H1 (cell line): ENCODE data around the gene TRPV6. TPM values are rescaled to one million over a fixed set of nuclear protein-coding genes. Genes with fewer than 3 reads are reported as not detected.

Experiments used
- CTCF ChIA-PET: fragments of 300-600 bp; sonication (Branson Sonifier 250); formaldehyde crosslinking; loops from one replicate; lab custom pipeline; 2021; ENCODE audit not compliant: partially characterized antibody; lab: Charles Lee
- POLR2A ChIA-PET: fragments of 300-600 bp; sonication (Branson Sonifier 250); formaldehyde crosslinking; loops from one replicate; lab custom pipeline; 2021; ENCODE audit warnings: inconsistent platforms; ENCODE audit not compliant: partially characterized antibody; lab: Charles Lee
- DNase-seq, 2 experiments: peaks; one replicate each; pipeline versions ENCODE4 v3.0.0 to v3.0.0-alpha.2; 2010 to 2022; ENCODE audit warnings: low spot score in 2 of 2, low read depth in 1 of 2, mixed read lengths in 1 of 2
- FAIRE-seq: peaks from 2 replicates; lab custom pipeline; 2011; peaks lifted over from hg19 to GRCh38; lab: Jason Lieb, UNC
- H2AFZ ChIP-seq: 2 replicates; pipeline ENCODE4 v1.8.1; 2012; ENCODE audit warnings: low read length, inconsistent platforms
- H2AK5ac ChIP-seq: 2 replicates; pipeline ENCODE4 v1.6.1; 2013; ENCODE audit warnings: low read depth, low read length
- H2BK120ac ChIP-seq: replicated peaks from 2 replicates; pipeline ENCODE3; 2013; ENCODE audit warnings: low read depth, low read length, inconsistent platforms
- H2BK12ac ChIP-seq: 2 replicates; pipeline ENCODE4 v1.6.1; 2013; ENCODE audit warnings: low read depth, low read length
- H2BK15ac ChIP-seq: 2 replicates; pipeline ENCODE4 v1.6.1; 2013; ENCODE audit warnings: low read length
- H2BK20ac ChIP-seq: 2 replicates; pipeline ENCODE4 v1.6.1; 2013; ENCODE audit warnings: low read length
- H2BK5ac ChIP-seq: 2 replicates; pipeline ENCODE4 v1.6.1; 2013; ENCODE audit warnings: low read depth, low read length
- H3K14ac ChIP-seq: 2 replicates; pipeline ENCODE4 v1.6.1; 2013; ENCODE audit warnings: inconsistent platforms; ENCODE audit not compliant: insufficient read length
- H3K18ac ChIP-seq: 2 replicates; pipeline ENCODE4 v1.6.1; 2013; ENCODE audit warnings: low read length; ENCODE audit errors: extremely low read depth
- H3K23ac ChIP-seq: 2 replicates; pipeline ENCODE4 v1.6.1; 2013; ENCODE audit warnings: inconsistent platforms; ENCODE audit not compliant: insufficient read length
- H3K23me2 ChIP-seq: 2 replicates; pipeline ENCODE4 v1.6.1; 2013; ENCODE audit warnings: low read depth, low read length
- H3K27ac ChIP-seq: 2 replicates; pipeline ENCODE4 v1.6.1; 2011; ENCODE audit warnings: low read depth, low read length, inconsistent platforms
- H3K27me3 ChIP-seq, 4 experiments: replicated peaks in 1 of 4; 1 replicate in 1 of 4; 2 replicates in 3 of 4; pipeline versions ENCODE4 v1.6.1 to v1.8.1; 2011 to 2013; ENCODE audit warnings: low read length in 3 of 4, mild to moderate bottlenecking in 3 of 4, inconsistent platforms in 2 of 4, mixed read lengths in 2 of 4, moderate library complexity in 1 of 4; ENCODE audit not compliant: control insufficient read depth in 3 of 4, insufficient read depth in 3 of 4; ENCODE audit errors: extremely low read depth in 1 of 4
- H3K36me3 ChIP-seq, 4 experiments: 2 replicates each; pipeline versions ENCODE4 v1.6.1 to v1.8.1; 2011 to 2013; ENCODE audit warnings: mild to moderate bottlenecking in 4 of 4, low read length in 3 of 4, moderate library complexity in 2 of 4, control low read depth in 1 of 4, inconsistent platforms in 1 of 4; ENCODE audit not compliant: insufficient read depth in 4 of 4, control insufficient read depth in 2 of 4
- H3K4ac ChIP-seq: replicated peaks from 2 replicates; pipeline ENCODE3; 2013; ENCODE audit warnings: low read length, low read depth, mixed read lengths, inconsistent platforms; ENCODE audit not compliant: insufficient read length
- H3K4me1 ChIP-seq, 4 experiments: replicated peaks in 1 of 4; 1 replicate in 1 of 4; 2 replicates in 3 of 4; pipeline versions ENCODE4 v1.6.1 to v1.8.1; 2011 to 2013; ENCODE audit warnings: low read length in 3 of 4, inconsistent platforms in 2 of 4, mixed read lengths in 1 of 4; ENCODE audit not compliant: insufficient read depth in 4 of 4, control insufficient read depth in 3 of 4
- H3K4me2 ChIP-seq, 2 experiments: 2 replicates each; pipeline versions ENCODE4 v1.6.1 to v1.8.1; 2011 to 2013; ENCODE audit warnings: low read depth in 2 of 2, low read length in 2 of 2, control low read depth in 1 of 2, inconsistent platforms in 1 of 2, mild to moderate bottlenecking in 1 of 2; ENCODE audit not compliant: insufficient read depth in 1 of 2
- H3K4me3 ChIP-seq, 4 experiments: fragments of 200-600, 300-600 bp in 1 of 4; sonication (generic), shearing (Covaris generic), sonication (Bioruptor Twin) in 1 of 4; 2 replicates each; pipeline versions ENCODE4 v1.5.1 to v1.8.1; 2011 to 2016; ENCODE audit warnings: low read length in 4 of 4, low read depth in 3 of 4, control low read depth in 2 of 4, inconsistent platforms in 2 of 4, mild to moderate bottlenecking in 2 of 4, mixed read lengths in 1 of 4, moderate library complexity in 1 of 4; ENCODE audit not compliant: insufficient read depth in 2 of 4; ENCODE audit errors: extremely low read depth in 1 of 4
- H3K56ac ChIP-seq: replicated peaks from 2 replicates; pipeline ENCODE3; 2013; ENCODE audit warnings: low read depth, mild to moderate bottlenecking, mixed read lengths, low read length, inconsistent platforms; ENCODE audit not compliant: insufficient read length
- H3K79me1 ChIP-seq: 2 replicates; pipeline ENCODE4 v1.6.1; 2013; ENCODE audit warnings: low read depth, low read length, control low read depth
- H3K79me2 ChIP-seq, 2 experiments: 2 replicates each; pipeline versions ENCODE4 v1.6.1 to v1.8.1; 2012 to 2013; ENCODE audit warnings: low read length in 2 of 2, mild to moderate bottlenecking in 2 of 2, inconsistent platforms in 1 of 2; ENCODE audit not compliant: insufficient read depth in 2 of 2, control insufficient read depth in 1 of 2
- H3K9ac ChIP-seq, 4 experiments: replicated peaks in 1 of 4; 1 replicate in 1 of 4; 2 replicates in 3 of 4; pipeline versions ENCODE4 v1.6.1 to v1.8.1; 2011 to 2013; ENCODE audit warnings: low read depth in 3 of 4, low read length in 3 of 4, control low read depth in 2 of 4, mild to moderate bottlenecking in 2 of 4, moderate library complexity in 2 of 4, inconsistent platforms in 1 of 4; ENCODE audit errors: extremely low read depth in 1 of 4
- H3K9me3 ChIP-seq, 2 experiments: 2 replicates each; pipeline versions ENCODE4 v1.6.1 to v1.8.1; 2012 to 2013; ENCODE audit warnings: mild to moderate bottlenecking in 2 of 2, moderate library complexity in 2 of 2, control low read depth in 1 of 2, inconsistent platforms in 1 of 2, low read depth in 1 of 2, low read length in 1 of 2, mixed read lengths in 1 of 2; ENCODE audit not compliant: insufficient read depth in 2 of 2
- H4K20me1 ChIP-seq, 2 experiments: replicated peaks in 1 of 2; 2 replicates each; pipeline versions ENCODE3 to v1.8.1; 2011 to 2013; ENCODE audit warnings: inconsistent platforms in 2 of 2, low read length in 2 of 2, mild to moderate bottlenecking in 1 of 2; ENCODE audit not compliant: insufficient read depth in 2 of 2, control insufficient read depth in 1 of 2
- H4K5ac ChIP-seq: 2 replicates; pipeline ENCODE4 v1.6.1; 2013; ENCODE audit warnings: low read length, low read depth, mixed read lengths, inconsistent platforms; ENCODE audit not compliant: insufficient read length
- H4K8ac ChIP-seq: 2 replicates; pipeline ENCODE4 v1.8.0; 2013; ENCODE audit warnings: mild to moderate bottlenecking, moderate library complexity, low read length, inconsistent platforms; ENCODE audit not compliant: insufficient read depth; ENCODE audit errors: extremely low read depth
- H4K91ac ChIP-seq: replicated peaks from 2 replicates; pipeline ENCODE3; 2013; ENCODE audit warnings: low read length, mixed read lengths, inconsistent platforms; ENCODE audit not compliant: insufficient read length
- CHD1 ChIP-seq: IDR thresholded peaks from 2 replicates; pipeline ENCODE4 v1.6.1; 2012; ENCODE audit warnings: low read depth, low read length, improper control_type of control experiment
- KDM4A ChIP-seq: IDR thresholded peaks from one replicate; pipeline ENCODE4 v1.7.1; 2012; ENCODE audit warnings: low read depth, mild to moderate bottlenecking, moderate library complexity, low read length, inconsistent platforms; ENCODE audit not compliant: severe bottlenecking
- NANOG ChIP-seq: IDR thresholded peaks from 2 replicates; pipeline ENCODE4 v1.6.1; 2011; ENCODE audit warnings: low read length, low read depth, mild to moderate bottlenecking, inconsistent platforms; ENCODE audit not compliant: insufficient read depth, poor library complexity, severe bottlenecking
- SIX5 ChIP-seq: IDR thresholded peaks from 2 replicates; pipeline ENCODE4 v1.6.1; 2011; ENCODE audit warnings: mild to moderate bottlenecking, low read depth, low read length
- TAF1 ChIP-seq: IDR thresholded peaks from 2 replicates; pipeline ENCODE4 v1.6.1; 2011; ENCODE audit warnings: mild to moderate bottlenecking, low read depth, low read length
- WGBS, 2 experiments: shearing (Covaris generic) in 1 of 2; methylation state at CpG; one replicate each; pipeline versions ENCODE4 v1.1.6 to v1.1.7; 2013 to 2015; ENCODE audit warnings: low lambda C conversion rate in 2 of 2, mixed read lengths in 2 of 2, inconsistent platforms in 1 of 2, low coverage in 1 of 2, missing lambda C conversion rate in 1 of 2; ENCODE audit not compliant: insufficient replicate concordance in 2 of 2, insufficient coverage in 1 of 2, insufficient read length in 1 of 2; ENCODE audit errors: extremely low coverage in 1 of 2, missing lambda C conversion rate in 1 of 2; 5-methylcytosine and 5-hydroxymethylcytosine counted together
- polyA plus RNA-seq, 7 experiments: library from polyadenylated mRNA; depleted of rRNA in 3 of 7; stranded (reverse) in 5 of 7; unstranded in 2 of 7; fragments of >200 nt in 5 of 7; fragments of 200-250 nt in 2 of 7; gene quantifications; 1 replicate in 5 of 7; 2 replicates in 1 of 7; 4 replicates in 1 of 7; pipeline versions ENCODE4 v1.2.1 to v1.2.3, GENCODE V29; 2011 to 2013; ENCODE audit warnings: missing spikeins in 2 of 7, mixed read lengths in 2 of 7
- total RNA-seq: library from RNA; stranded (reverse); fragmentation: NEBNext Ultra II Directional; extraction: Animal tissue kit (Norgen Biotek cat#: 25700); gene quantifications from 2 replicates; pipeline ENCODE4 v1.2.1, GENCODE V29; 2021

TRPV6 gene
- total and polyA plus RNA-seq, 2 of the 8 experiments (the other 6 are each of a cell fraction or from before 2014, with no cell fraction given) = 0.52 to 1.1 TPM

DNA sequence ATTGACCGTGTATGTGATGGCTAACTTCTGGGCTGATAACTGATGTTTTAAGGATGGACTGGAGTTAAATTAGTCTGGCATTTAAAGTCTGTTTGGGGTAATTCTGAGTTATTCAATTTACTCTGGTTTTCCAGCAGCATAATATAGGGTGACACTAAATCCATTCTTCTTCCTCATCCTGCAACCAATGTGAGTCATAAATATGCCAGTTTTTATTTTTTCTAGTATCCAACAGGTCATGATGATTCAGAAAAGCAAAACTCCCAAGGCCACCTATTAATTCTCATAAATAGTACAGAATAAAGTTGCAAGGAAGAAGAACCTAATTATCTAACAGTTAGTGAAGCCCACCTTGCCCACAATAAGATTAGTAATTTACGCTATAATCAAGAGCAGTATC is 38.2 kb downstream of the TRPV6 start:
- WGBS, 2 experiments = 85% methylated on average over 2 of the region's 2 CpGs; no CpG with 5 or more reads in 1 of the 2 experiments
- no peaks in the 10 kb centered on the region for H3K23me2 ChIP-seq
- H2BK15ac ChIP-seq = no peak overlapping the region
- no peak overlapping the region for H3K23ac ChIP-seq
- H2BK12ac ChIP-seq = no peak overlapping the region
- no peak overlapping the region for H2BK120ac ChIP-seq
- no peak overlapping the region for H3K9ac ChIP-seq
- H3K4me1 ChIP-seq = no peaks in the 10 kb centered on the region
- H3K27ac ChIP-seq = no peak overlapping the region
- no peaks in the 10 kb centered on the region for H3K9me3 ChIP-seq
- no peaks in the 10 kb centered on the region for H4K20me1 ChIP-seq
- DNase-seq (no peak), FAIRE-seq (no peak)
- H2AK5ac ChIP-seq = no peak overlapping the region
- H4K8ac ChIP-seq = no peak overlapping the region
- no peak overlapping the region for H3K56ac ChIP-seq
- no peaks in the 10 kb centered on the region for H3K79me1 ChIP-seq
- H3K4me3 ChIP-seq = no peak overlapping the region
- no peak overlapping the region for H2AFZ ChIP-seq
- H4K91ac ChIP-seq = no peak overlapping the region
- H3K79me2 ChIP-seq = no peaks in the 10 kb centered on the region
- no peak overlapping the region for H3K18ac ChIP-seq
- H3K4me2 ChIP-seq = no peak overlapping the region
- POLR2A ChIA-PET = no interaction called here
- H4K5ac ChIP-seq = no peak overlapping the region
- H3K27me3 ChIP-seq = peaks cover 0 to 1% (median 0%) of the 10 kb centered on the region in 4 experiments; a peak in 1 of 7 replicates
- H3K4ac ChIP-seq = no peak overlapping the region
- no peaks in the 10 kb centered on the region for H3K36me3 ChIP-seq
- H3K14ac ChIP-seq = no peak overlapping the region
- CTCF ChIA-PET = interaction anchor here (2.3 kb wide), 1 partner anchor 51 kb away, joined by 6 read pairs; no protein-coding TSS in a partner anchor
- H2BK5ac ChIP-seq = no peak overlapping the region
- H2BK20ac ChIP-seq = no peak overlapping the region
- no peak for TF ChIP-seq KDM4A
- TF ChIP-seq SIX5 = no peak
- no peak for TF ChIP-seq CHD1
- no peak for TF ChIP-seq NANOG
- TF ChIP-seq TAF1 = no peak
